HG02759 (cell line): ENCODE data around the gene COL18A1.
"Not testable (repeated sequence)": the region's sequence is repeated elsewhere in the genome, so short reads cannot be mapped to it uniquely, and the experiment has no call there.

Source experiments
- ATAC-seq: cut with Tn5 transposase; IDR thresholded peaks from one replicate; pipeline ENCODE4 v1.9.1; 2021; ENCODE audit warnings: mild to moderate bottlenecking, moderate library complexity; ENCODE audit not compliant: unreplicated experiment

Gene COL18A1

DNA sequence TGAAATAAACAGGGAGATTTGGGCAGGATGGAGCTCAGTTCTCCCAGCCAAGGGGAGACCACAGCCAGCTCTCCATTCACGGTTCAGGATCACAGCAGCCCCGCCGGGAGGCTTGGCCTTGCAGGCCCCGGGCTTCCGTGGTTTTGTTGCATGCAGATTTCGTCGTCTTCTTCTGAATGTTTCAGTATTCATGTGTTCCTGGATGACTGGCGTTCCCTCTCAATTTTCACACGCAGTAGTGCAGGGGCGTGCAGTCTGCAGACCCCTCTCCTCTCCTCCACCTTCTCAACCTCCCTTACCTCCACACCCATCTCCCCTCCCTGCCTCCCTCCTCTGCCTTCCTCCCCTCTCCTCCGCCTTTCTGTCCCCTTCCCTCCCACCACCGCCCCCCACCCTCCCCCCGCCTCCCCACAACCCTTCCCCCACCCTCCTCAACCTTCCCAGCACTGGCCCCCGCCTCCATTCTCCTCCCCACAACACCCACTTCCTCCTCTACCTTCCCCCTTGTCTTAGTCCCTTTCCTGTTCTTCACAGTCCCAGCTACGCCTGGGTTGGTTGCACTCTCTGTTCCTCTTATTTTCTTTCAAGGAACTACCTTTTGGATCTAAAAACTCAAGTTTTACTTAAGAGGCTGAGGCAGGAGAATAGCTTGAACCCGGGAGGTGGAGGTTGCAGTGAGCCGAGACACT lies 145.7 kb downstream of the COL18A1 start:
- peak; percentile 50 for ATAC-seq

DNA sequence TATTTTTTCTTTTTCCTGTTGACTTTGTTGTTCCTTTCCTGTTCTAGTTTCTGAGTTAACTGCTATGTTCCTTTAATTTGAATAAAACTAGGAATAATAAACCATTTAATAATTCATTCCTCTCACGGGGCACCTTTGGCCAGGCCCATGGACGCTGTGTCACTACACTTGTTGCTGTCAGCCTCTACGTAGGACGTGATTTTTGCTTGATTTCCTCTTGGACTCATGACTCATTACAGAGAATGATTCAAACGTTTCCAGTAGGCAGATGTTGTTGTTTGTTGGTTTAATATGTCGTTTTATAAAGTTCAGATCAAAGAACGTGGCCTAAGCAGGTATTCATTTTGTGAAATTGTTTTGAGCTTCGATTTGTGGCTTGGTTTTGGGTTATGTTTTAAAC lies 146.4 kb downstream of the COL18A1 start:
- no peak for ATAC-seq

DNA sequence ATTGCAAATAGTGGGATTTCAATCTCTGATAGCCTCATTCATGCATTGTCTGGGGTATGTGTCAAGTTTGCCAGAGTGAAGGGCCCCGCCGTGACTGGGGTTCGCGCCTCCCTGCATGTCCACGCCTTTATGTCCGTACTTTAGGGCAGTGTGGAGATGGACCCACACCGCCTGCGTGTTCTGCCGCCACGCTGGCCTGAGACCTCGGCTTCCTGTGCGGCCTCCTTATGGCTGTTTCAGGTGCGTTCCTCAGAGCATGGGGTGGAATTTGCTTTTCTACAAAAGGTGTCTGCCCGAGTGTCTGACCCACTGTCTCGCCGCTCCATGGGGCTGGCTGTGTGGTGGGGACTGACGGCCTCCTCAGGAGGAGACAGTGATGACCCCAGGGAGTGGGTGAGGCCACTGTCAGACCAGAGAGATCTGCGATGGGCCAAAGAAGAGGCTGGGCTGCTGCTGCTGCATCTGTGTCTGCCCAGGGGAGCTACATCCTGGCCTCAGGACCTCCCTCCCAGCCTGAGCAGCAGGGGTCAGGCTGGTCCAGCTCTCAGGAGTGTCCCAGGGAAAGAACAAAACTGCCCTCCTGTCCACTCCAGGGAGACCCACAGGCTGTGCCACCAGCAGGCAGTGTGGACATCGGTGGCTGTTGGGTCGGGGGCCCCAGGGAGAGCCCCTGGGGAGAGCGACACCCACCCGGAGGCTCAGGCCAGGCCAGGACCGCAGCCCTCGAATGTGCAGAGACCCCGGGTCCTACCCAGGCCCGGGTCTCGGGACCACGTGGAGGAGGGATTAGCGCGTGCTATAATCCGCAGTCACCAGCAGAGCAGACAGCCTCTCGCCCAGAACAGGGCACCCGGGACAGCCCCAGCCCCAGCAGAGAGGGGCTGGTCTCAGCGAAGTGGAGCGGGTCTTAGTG lies 147.1 kb downstream of the COL18A1 start:
- no peak for ATAC-seq

DNA sequence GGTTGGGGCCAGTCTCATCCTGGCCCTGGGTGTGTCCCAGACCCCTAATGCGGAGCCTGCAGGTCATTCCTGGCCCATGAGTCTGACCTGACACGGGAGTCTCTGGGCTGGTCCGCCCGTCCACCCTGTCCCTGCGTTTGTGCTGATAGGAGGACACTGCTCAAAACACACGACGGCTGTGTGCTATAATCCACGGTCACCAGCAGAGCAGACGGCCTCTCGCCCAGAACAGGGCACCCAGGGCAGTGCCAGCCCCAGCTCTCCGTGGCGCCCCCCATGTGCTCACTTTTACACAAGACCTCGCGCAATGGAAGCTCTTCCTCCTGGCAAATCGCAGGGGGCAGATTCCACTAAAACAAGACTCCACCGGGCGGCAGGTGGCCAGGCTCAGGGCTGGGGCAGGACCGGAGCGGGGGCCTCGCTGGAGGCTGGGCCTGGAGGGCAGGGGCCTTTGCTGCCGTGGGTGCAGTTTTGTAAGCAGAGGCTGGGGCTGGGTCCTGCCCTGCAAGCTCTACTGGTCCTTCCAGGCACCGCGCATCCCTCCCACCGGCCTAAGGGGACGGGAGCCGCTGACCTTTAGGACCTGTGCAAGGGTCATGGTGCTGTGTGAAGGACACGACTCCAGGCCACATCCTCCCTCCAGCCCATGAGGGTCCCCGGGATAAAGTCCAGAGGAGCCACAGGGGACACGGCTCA lies 147.9 kb downstream of the COL18A1 start:
- no peak for ATAC-seq

DNA sequence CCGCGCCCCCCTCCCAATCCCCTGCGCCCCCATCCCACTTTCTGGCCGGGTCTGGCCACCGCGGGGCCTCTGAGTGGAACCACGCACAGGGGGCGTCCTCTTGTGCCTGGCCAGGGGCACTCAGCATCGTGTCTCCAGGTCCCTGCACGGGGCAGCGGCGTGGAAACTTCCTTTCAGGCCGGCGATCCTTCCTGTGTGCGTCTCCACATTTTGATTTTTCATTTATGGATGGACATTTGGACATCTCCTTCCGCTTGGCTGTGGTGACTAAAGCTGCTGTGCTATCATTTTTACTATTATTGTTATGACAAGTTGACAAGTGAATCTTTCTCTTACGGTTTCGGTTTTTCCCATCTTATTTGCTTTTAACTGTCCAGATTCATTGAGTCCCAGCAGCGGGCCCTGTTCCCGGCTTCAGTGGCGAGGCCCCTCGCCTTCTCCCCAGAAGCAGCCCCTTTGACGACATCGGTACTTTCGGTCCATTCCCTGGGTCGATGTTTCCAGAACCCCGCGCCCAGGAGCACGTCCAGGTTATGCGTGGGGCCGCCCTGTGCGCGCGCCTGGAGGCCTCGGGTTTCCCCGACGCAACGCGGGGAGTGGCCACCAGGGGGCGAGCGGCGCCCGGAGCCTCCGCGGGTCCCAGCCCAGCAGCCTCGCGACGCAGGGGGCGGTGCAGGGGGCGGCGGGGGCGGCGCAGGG lies 149.7 kb downstream of the COL18A1 start:
- ATAC-seq: peak; percentile 75

DNA sequence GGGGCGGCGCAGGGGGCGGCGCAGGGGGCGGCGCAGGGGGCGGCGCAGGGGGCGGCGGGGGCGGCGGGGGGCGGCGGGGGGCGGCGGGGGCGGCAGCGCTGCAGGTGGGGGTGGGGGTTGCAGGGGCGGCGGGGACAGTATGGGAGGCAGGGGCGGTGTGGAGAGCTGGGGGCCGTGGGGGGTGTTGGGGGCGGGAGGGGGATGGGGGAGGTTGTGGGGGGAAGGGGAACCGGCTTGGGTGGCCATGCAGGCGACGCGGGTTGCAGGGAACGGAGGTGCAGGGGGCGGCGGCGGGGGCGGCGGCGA lies 150.2 kb downstream of the COL18A1 start:
- ATAC-seq: no peak

DNA sequence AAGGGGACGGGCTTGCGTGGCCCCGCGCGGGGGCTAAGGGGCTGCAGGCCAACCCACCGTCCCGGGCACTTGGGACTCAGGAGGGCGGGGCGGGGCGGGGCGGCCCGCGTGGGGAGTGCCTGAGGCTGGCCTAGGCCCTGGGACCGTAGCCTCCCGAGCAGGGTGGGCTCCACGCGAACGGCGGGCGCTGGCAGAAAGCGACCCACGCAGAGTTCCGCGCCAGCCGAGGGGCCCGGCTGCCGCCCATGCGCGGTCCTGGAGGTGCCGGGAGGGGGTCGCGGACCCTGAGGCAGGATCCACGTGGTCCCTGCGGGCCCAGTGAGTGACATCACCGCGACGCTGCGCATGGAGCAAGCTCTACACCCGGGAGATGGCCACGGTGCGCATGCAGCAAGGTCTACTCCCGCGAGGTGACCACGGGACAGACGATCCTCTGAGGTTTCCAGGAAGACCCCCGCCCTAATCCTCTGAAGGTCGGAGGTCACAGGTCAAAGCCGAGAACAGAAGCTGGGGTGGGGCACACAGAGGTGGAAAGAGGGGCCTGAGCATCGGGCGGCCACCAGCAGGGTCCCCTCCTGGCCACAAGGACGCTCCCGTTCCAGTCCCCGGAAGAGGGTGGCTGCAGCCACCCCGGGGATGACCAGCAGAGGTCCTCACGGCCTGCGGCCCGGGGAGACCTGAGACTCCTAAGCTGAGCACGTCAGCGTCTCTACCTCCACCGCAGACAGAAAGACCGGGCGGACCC lies 150.8 kb downstream of the COL18A1 start:
- ATAC-seq: no peak

DNA sequence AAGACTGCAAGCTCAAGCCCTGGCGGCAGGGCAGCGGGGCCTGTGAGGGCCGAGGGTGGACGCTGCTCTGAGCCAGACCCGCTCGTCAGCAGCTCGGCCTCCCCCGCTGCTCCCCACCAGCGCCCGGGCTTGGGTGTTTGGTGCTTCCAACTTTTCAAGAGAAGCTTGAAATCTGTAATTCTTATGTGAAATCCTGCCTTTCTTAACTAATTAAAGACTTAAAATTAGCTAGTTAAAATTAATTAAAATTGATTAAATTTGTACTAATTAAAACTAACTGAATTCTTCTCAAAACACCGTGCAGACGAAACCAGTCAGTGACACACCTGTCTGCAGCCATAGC lies 151.3 kb downstream of the COL18A1 start:
- ATAC-seq: no peak

DNA sequence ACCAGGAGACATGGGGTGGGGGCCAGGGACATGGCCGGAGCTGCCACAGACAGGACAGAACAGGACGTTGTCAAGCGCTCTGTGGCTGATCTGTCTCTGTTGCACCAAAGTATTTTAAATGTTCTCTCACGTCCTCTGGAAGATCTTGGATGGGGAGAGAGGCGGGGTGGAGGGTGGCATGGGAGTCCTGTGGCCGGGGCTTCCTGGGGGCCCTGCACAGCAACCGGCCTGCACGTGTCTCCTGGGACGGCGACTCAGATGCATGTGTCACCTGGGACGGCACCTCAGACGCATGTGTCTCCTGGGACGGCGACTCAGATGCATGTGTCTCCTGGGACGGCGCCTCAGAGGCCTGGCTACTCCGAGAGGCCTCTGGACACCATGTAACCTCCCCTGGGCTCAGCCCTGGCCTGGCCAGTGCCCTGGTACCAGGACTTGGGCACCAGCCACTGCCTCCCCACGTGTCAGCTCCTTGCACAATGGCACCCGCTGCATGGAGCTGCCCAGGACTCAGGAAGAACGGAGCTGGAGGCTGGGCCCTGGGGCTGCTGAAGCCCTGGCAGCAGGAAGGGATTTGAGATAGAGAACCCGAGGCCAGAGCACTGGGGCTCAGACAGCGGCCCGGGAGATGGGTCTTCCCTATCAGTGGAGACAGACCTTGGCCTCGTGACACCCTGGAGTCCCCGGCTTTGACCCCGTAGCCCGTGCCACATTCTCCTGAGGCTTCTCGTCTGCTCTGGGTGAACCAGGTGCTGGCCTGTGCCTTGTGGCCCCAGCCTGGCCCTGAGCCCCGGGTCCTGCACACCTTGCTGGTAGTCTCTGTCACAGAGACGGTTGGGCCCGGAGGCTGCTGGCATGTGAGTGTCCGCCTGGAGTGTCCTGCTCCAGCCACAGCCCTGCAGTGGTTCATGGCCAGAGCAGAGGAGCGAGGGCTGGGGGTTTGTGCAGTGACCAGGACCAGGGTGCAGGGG lies 152.0 kb downstream of the COL18A1 start:
- no peak for ATAC-seq

DNA sequence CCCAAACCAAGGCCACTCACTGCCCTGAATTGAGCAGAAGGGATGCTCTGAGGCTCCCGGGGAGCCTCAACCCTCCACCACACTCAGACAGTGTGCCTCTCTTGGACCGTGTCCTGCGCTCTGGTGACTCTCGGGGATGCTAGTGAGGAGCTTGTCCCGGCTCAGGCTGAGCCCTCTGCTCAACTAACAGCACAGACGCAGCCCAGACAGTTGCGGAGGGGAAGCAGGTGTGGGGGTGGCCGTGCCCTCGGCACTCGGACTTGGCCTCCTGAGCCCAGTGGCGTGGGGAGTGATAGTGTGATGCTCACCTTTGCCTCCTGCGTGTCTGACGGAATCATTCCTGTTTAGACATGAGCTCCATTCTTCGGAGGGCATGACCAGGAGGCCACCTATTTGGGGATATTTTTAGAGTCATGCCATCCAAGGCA lies 152.7 kb downstream of the COL18A1 start:
- no peak for ATAC-seq

DNA sequence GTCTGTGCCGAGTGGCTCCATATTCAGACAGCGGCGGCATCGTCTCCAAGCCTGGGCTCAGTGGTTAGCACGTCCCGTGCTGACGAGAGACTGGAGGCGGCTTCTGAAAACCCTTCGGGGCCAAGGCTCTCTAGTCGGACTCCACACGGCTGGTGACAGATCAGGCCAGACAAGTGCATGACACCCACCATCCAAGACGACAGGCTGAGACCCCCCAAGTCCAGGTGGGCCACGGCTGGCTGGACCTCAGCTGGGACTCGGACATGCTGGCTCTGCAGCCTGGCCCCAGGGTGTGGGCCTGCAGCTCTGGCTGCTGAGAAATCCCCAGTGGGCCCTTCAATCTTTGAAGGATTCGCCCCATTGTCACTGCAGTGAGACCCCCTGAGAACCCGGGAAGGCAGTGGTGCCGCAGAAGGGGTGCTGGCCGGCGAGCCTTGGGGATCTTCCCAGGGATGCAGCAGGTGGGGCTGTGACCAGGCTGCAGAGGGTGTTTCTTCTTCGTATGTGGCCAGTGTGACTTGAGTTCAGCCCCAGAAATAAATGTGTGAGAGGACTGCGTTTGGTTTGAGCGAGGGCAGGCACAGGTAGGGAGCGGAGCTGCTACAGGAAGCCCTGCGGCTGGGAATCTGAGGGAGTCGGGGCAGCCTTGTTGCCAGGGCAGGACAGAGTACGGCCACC lies 153.2 kb downstream of the COL18A1 start:
- no peak for ATAC-seq

DNA sequence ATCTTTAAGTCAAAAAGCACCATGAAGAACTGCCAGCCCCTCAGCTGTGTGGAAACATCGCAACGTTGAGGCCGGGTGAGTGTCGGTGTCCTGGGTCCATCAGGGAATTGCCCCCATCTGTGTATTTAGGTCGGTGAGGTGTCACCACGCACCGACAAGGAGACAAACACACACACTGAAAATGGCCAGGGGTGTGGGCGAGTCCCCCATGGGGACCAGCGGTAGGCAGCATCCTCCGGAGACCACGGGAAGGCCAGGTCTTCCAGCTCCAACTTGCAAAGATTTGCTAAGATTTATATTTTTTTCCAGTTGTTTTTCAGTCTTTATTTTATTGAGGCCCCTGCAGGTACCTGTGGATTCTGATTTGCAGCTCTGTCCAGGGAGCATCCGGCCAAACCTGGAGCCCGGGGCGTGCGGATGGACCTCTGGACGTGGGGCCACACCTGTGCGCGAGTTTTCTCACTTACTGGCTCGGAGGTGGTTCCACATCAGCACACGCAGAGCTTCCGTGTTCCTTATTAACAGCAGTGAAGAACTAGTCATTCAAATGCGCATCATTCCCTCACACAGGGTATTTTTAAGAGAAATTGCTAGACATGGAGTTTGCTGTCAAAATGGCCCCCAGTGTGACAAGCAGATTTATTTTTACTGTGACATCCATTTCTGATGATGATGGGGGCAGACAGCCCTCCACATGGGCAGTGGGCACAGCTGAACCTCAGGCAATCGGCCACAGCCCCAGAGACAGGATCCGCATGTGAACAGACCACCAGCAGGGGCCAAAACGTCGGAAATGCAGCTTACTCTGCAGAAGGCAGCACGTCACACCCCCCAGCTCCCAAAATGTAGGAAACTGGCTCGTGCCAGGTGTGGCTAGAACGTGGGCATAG lies 154.5 kb downstream of the COL18A1 start:
- no peak for ATAC-seq

DNA sequence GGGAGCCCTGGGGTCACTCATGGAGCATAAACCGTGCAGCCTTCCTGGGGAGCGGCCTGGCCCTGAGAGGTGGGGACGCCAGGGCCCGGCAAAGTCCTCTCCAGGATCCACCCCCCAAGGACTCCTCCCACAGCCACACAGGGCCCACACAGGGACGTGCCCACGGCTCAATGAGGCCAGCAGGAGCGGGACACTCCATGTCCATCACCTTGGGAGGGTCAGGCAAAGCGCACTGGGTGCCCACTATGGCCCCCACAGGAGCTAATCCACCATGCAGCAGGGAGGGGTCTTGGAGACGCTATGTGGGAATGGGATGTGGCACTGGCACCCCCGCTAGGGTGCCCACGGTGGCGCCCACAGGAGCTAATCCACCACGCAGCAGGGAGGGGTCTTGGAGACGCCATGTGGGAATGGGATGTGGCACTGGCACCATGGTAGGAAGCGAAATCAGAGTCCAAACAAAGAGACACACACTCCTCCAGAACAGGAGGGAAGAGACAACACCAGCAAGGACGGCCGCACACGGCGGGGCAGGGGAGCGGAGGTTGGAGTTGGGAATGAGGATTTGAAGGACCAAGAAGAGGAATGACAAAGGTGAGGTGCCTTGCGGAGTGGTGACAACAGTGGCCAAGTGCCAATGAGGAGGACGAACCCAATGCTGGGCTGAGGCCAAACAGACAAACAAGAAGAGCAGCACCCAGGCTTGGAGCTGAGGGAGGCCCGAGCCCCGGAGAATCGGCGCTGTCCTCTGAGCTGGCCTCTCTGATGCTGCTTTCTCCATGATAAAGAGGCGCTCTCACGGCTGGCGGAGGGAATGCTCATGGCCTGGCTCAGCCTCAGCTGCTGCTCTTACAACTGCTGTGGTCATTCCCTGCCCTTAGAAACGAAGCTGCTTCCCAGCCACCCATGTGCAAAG lies 155.4 kb downstream of the COL18A1 start:
- ATAC-seq: no peak

DNA sequence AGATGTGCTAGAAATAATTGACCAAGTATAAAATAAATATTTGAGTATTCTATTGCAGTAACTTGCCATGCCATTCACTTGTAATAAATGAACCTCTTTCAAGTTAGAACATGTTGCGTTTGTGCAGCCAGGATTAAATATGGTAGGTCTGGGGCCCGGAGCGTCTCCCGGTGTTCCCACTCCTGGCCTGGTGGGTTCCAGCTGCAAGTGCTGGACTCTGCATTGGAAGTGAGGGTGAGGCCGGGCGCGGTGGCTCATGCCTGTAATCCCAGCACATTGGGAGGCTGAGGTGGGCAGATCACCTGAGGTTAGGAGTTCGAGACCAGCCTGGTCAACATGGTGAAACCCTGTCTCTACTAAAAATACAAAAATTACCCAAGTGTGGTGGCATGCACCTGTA lies 156.3 kb downstream of the COL18A1 start:
- ATAC-seq: not testable (repeated sequence)

DNA sequence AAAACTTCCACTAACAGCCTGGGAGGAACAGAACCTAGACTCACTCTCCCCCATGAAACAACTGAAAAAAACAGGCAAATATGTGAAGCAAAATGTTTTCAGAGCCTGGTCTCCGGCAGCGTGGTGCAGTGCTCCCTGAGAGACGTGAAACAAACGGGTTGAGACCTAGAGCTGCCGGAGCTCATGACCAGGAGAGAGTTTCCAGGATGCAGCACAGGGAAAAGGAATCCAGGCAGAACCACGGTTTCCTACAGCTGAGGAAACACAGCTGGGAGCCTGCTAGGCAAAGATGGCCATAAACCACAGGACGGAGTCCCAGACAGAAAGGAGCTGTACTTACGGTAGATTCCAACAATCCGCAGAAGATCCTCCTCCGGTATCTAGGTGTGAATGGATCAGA lies 157.4 kb downstream of the COL18A1 start:
- no peak for ATAC-seq

DNA sequence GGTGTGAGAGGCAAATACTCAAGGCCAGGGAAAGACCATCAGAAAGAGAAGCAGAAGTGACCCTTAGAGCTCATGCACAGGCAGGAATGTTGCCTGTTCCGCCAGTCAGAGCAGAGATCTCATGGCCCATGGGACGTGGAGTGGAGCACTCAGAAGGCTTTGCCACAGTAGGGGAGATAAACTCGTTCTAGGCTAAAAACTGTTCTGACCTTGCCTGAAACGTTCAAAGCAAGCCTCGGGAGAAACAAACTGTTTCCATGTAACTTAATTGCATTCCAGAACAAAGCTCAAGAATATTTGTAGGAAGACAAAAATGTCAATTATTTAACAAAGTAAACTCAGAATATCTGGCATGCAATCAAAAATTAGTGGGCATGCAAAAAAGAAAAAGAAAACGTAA lies 158.0 kb downstream of the COL18A1 start:
- ATAC-seq: no peak
